GM12864 (cell line): ENCODE measurements around the gene RMDN2.
"Not testable (repeated sequence)": the region's sequence is repeated elsewhere in the genome, so short reads cannot be mapped to it uniquely, and the experiment has no call there.

ENCODE experiments used
- DNase-seq: peaks from one replicate; pipeline ENCODE4 v3.0.0-alpha.2; 2011; ENCODE audit warnings: low read depth
- H3K4me3 ChIP-seq: 2 replicates; pipeline ENCODE4 v1.5.1; 2011; ENCODE audit warnings: mild to moderate bottlenecking, low read depth, low read length, control low read depth
- TF ChIP-seq, protein P1 (sequence below): IDR thresholded peaks from 2 replicates; pipeline ENCODE4 v1.5.1; 2011; ENCODE audit warnings: low read depth, mild to moderate bottlenecking, moderate library complexity, low read length, control low read depth, inconsistent platforms; ENCODE audit errors: missing control alignments

Gene RMDN2

DNA sequence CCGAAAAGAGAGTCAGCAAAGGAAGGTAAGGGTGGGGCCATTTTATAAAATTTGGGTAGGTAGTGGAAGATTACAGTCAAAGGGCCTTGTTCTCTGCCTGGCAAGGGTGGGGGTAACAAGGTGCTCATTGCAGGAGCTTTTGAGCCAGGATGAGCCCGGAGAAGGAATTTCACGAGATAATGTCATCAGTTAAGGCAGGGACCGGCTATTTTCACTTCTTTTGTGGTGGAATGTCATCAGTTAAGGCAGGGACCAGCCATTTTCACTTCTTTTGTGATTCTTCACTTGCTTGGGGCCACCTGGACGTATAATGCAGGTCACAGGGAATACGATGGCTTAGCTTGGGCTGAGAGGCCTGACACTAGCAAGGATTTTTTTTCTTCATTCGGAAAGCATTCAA lies 92.7 kb downstream of the RMDN2 start:
- no peak for DNase-seq
- no peak overlapping the region for H3K4me3 ChIP-seq

DNA sequence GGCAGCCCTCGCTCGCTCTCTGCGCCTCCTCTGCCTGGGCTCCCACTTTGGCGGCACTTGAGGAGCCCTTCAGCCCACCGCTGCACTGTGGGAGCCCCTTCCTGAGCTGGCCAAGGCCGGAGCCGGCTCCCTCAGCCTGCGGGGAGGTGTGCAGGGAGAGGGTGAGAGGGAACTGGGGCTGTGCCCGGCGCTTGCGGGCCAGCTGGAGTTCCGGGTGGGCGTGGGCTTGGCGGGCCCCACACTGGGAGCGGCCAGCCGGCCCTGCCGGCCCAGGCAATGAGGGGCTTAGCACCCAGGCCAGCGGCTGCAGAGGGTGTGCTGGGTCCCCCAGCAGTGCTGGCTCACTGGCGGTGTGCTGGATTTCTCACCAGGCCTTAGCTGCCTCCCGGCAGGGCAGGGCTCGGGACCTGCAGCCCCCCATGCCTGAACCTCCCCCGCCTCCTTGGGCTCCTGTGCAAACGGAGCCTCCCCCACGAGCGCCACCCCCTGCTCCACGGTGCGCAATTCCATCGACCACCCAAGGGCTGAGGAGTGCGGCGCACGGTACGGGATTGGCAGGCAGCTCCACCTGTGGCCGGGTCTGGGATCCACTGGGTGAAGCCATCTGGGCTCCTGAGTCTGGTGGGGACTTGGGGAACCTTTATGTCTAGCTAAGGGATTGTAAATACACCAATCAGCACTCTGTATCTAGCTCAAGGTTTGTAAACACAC lies 95.4 kb downstream of the RMDN2 start:
- H3K4me3 ChIP-seq, DNase-seq: not testable (repeated sequence)

More for the DNA sequence above, 92.7 kb downstream of the RMDN2 start:
- TF ChIP-seq, protein P1, sequence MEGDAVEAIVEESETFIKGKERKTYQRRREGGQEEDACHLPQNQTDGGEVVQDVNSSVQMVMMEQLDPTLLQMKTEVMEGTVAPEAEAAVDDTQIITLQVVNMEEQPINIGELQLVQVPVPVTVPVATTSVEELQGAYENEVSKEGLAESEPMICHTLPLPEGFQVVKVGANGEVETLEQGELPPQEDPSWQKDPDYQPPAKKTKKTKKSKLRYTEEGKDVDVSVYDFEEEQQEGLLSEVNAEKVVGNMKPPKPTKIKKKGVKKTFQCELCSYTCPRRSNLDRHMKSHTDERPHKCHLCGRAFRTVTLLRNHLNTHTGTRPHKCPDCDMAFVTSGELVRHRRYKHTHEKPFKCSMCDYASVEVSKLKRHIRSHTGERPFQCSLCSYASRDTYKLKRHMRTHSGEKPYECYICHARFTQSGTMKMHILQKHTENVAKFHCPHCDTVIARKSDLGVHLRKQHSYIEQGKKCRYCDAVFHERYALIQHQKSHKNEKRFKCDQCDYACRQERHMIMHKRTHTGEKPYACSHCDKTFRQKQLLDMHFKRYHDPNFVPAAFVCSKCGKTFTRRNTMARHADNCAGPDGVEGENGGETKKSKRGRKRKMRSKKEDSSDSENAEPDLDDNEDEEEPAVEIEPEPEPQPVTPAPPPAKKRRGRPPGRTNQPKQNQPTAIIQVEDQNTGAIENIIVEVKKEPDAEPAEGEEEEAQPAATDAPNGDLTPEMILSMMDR = no peak

DNA sequence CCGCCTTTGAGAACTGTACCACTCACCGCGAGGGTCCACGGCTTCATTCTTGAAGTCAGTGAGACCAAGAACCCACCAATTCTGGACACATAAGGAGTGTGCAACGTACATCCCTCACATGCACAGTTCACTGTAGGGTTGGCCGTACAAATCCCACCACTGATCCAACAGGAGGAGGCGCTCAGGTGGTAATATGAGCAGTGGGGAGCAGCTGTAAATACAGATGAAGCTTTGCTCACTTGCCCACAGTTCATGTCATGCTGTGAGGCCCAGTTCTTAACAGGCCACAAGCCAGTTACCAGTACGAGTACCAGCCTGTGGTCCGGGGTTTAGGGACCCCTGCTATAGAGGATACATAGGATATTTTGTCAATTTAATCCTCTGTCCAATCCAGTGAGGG lies 96.5 kb downstream of the RMDN2 start:
- no peak overlapping the region for H3K4me3 ChIP-seq
- DNase-seq = no peak
- TF ChIP-seq, protein P1 = no peak

DNA sequence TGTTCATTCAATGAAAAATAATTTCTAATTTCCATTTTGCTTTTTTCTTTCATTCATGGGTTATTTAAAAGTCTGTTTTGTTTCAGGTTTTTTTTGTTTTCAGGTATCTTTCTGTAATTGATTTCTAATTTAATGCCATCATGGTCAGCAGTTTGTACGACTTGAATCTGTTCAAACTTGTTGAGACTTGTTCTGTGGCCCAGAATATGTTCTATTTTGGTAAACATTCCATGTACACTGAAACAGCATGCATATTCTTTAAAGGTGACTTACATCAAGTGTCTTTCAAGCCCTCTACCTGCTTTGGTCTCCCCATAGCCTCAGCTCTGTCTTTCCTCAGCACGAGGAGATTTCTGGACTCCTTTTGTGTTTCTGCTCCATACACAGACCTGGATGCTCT lies 101.8 kb downstream of the RMDN2 start:
- DNase-seq = no peak
- H3K4me3 ChIP-seq = no peak overlapping the region
- TF ChIP-seq, protein P1 = no peak

DNA sequence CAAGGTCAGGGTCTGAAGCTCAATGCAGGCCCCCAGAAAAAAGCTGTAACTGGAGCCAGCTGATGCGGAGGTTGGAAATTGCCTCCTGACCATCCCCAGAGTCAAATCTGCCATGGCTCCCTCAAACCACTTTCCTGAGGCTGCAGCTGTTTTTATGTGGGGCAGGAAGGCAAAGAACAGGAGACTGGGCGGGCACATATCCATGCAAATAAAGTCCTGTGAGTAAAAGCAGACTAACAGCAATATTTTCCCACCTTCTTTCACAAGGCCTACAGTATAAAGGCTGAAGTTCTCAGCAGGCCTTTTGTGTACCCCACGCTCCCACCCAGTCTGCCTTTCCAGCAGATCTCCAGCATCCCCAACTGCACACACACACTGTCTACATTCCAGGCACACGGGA lies 103.7 kb downstream of the RMDN2 start:
- no peak overlapping the region for H3K4me3 ChIP-seq
- no peak for DNase-seq
- TF ChIP-seq, protein P1 = no peak

DNA sequence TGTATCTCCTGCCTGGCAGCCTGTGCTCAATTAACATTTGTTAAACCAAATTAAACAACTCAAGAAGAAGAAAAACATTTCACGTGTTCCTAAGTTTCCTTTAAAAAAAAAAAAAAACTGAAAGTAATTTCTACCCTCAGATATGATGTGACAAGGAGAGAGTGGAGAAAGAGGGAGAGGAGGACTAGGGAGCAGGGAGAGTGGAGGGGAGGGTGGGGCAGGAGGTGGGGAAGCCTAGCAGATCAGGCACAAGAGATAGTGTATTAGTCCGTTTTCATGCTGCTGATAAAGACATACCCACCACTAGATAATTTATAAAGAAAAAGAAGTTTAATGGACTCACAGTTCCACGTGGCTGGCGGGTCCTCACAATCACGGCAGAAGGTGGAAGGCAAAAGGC lies 104.4 kb downstream of the RMDN2 start:
- no peak for DNase-seq
- H3K4me3 ChIP-seq = no peak overlapping the region
- TF ChIP-seq, protein P1 = no peak

DNA sequence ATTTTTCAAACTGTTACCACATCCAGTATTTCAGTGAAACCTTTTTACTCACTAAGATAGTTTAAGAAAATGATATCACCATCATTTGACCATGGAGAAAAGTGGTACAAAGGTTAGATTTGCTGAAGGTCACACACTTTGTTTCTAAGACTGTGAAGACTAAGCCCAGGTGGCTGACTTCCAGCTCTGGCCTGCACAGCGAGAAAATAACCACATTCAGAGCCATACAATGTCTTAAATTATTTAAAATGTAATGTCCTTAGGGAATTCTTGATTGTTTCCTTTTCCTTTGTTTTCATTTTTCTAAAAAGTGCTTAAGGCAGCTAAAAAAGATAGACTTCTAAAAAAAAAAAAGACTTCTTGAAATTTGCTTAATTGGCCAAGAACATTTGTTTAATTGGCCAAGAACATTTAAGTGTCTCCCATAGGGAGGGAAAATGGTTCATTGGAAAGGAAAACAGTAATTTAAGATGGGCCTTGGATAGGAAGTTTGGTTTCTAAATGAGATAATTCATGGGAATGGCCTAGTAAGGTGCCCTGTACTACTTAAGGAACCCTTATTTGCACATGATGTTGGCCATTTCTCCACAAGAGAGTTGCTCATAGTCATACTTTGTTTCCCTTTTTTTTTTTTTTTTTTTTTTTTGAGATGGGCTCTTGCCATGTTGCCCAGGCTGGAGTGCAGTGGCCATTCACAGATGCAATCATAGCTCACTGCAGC lies 105.7 kb downstream of the RMDN2 start:
- no peak for DNase-seq
- TF ChIP-seq, protein P1 = no peak
- H3K4me3 ChIP-seq = no peak overlapping the region
